ENCODE results near the gene HARS2. TPM values are rescaled to one million over a fixed set of nuclear protein-coding genes. Genes with fewer than 3 reads are reported as not detected.
"Not testable (repeated sequence)": the region's sequence is repeated elsewhere in the genome, so short reads cannot be mapped to it uniquely, and the experiment has no call there.

The HARS2 gene
- total RNA-seq, 6 donors from 2014 or later = 19.7 to 136 (median 24.2) TPM

GRCh38 chr5:140711794-140712193 is 20.5 kb downstream of the HARS2 start:
- Histone ChIP-seq H3K27me3 (no peaks in the 10 kb centered on the region), H3K36me3 (peaks cover 0 to 10% (median 0%) of the 10 kb centered on the region in 4 donors), H3K9me3 (no peaks in the 10 kb centered on the region), H3K27ac (peak overlapping the region in 3 of 4 donors; percentile 82 to 94 (median 87)), H3K4me1 (peaks cover 0 to 7% (median 3%) of the 10 kb centered on the region in 4 donors), H3K4me3 (peak overlapping the region in 2 of 4 donors; percentile 56 to 58)
- TF ChIP-seq, protein P1, sequence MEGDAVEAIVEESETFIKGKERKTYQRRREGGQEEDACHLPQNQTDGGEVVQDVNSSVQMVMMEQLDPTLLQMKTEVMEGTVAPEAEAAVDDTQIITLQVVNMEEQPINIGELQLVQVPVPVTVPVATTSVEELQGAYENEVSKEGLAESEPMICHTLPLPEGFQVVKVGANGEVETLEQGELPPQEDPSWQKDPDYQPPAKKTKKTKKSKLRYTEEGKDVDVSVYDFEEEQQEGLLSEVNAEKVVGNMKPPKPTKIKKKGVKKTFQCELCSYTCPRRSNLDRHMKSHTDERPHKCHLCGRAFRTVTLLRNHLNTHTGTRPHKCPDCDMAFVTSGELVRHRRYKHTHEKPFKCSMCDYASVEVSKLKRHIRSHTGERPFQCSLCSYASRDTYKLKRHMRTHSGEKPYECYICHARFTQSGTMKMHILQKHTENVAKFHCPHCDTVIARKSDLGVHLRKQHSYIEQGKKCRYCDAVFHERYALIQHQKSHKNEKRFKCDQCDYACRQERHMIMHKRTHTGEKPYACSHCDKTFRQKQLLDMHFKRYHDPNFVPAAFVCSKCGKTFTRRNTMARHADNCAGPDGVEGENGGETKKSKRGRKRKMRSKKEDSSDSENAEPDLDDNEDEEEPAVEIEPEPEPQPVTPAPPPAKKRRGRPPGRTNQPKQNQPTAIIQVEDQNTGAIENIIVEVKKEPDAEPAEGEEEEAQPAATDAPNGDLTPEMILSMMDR (IDR thresholded peaks at IDR 0.05) = no peak
- ATAC-seq (ENCODE audit: low FRiP score in 2 of 2) (no peak), DNase-seq (no peak)
- WGBS, 2 donors = 87 to 97% methylated on average over 1 of the region's 1 CpG

DNA sequence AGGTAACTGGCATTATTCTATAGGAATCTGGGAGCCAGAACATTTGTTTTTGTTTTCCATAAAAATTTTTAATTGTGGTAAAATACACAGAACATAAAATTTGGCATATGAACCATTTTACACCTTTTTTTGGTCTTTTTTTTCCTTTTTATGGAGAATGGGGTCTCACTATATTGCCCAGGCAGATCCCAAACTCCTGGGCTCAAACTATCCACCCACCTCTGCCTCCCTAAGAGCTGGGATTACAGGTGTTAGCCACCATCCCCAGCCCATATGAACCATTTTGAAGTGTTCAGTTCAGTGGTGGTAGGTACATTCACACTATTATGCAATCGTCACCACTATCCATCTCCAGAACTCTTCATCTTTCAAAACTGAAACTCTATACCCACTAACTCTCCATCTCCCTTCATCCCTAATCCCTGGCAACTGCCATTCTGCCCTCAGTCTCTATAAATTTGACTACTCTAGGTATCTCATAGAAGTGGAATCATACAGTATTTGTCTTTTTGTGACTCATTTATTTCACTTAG is 22.4 kb downstream of the HARS2 start:
- WGBS, 2 donors = 86 to 92% methylated on average over 1 of the region's 1 CpG
- TF ChIP-seq POLR2AphosphoS5 (IDR thresholded peaks at IDR 0.05) (no peak), EP300 (IDR thresholded peaks at IDR 0.05) (no peak), POLR2A (IDR thresholded peaks at IDR 0.05) (no peak)
- TF ChIP-seq, protein P1 (IDR thresholded peaks at IDR 0.05) = no peak

DNA sequence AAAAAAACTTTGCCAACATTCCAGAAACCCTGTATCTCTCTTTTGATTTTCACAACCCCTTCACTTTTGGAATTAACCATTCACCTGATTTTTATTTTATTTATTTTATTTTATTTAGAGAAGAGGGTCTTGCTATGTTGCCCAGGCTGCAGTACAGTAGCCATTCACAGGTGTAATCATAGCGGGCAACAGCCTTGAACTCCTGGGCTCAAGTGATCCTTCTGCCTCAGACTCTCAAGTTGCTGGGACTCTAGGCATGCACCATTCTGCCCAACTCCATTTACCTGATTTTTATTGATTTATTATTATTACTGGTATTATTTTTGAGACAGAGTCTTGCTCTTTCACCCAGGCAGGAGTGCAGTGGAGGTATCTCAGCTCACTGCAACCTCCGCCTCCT is 25.0 kb downstream of the HARS2 start:
- H3K4me3 ChIP-seq; H3K9me3 ChIP-seq; H3K27ac ChIP-seq; H3K27me3 ChIP-seq; DNase-seq; H3K36me3 ChIP-seq; H3K4me1 ChIP-seq; ATAC-seq (ENCODE audit: low FRiP score in 2 of 2): not testable (repeated sequence)
- WGBS, 2 donors = 92 to 95% methylated on average over 2 of the region's 2 CpGs

More for the DNA sequence above, 22.4 kb downstream of the HARS2 start:
- ATAC-seq (ENCODE audit: low FRiP score in 2 of 2) (no peak), DNase-seq (no peak)
- Histone ChIP-seq H3K4me3 (no peak overlapping the region), H3K4me1 (peaks cover 0 to 7% (median 3%) of the 10 kb centered on the region in 4 donors), H3K27ac (no peak overlapping the region), H3K9me3 (no peaks in the 10 kb centered on the region), H3K27me3 (no peaks in the 10 kb centered on the region), H3K36me3 (no peaks in the 10 kb centered on the region)

DNA sequence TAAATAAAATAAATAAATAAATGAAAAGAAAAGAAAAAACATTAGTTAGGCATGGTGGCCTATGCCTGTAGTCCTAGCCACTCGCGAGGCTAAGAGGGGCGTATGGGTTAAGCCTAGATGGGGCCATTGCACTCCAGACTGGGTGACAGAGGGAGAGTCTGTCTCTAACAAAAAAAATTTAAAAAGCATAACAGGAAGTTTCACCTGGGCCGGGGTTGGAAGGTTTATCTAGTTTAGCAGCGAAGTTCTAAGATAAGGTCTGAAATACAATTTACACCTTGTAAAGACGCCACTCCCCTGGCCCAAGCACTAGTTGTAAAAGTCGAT is 27.0 kb downstream of the HARS2 start:
- Histone ChIP-seq H3K4me1 (peaks cover 0 to 4% (median 0%) of the 10 kb centered on the region in 4 donors), H3K36me3 (no peaks in the 10 kb centered on the region), H3K9me3 (no peaks in the 10 kb centered on the region), H3K27ac (no peak overlapping the region), H3K27me3 (no peaks in the 10 kb centered on the region), H3K4me3 (no peak overlapping the region)
- 79% methylated on average over 7 of the region's 7 CpGs for WGBS, 2 donors
- TF ChIP-seq POLR2AphosphoS5 (IDR thresholded peaks at IDR 0.05) = no peak
- no peak for TF ChIP-seq POLR2A (IDR thresholded peaks at IDR 0.05)
- TF ChIP-seq, protein P1 (IDR thresholded peaks at IDR 0.05) = no peak
- no peak for TF ChIP-seq EP300 (IDR thresholded peaks at IDR 0.05)
- ATAC-seq (ENCODE audit: low FRiP score in 2 of 2) = no peak
- DNase-seq = no peak

GRCh38 chr5:140720738-140721137 is 29.5 kb downstream of the HARS2 start:
- 56 to 63% methylated on average over 6 of the region's 6 CpGs for WGBS, 2 donors
- DNase-seq; H3K36me3 ChIP-seq; H3K27me3 ChIP-seq; ATAC-seq (ENCODE audit: low FRiP score in 2 of 2); H3K4me1 ChIP-seq; H3K27ac ChIP-seq; H3K9me3 ChIP-seq; H3K4me3 ChIP-seq: not testable (repeated sequence)

GRCh38 chr5:140721395-140721794 is 30.1 kb downstream of the HARS2 start:
- not testable (repeated sequence) for H3K27me3 ChIP-seq; H3K9me3 ChIP-seq; H3K27ac ChIP-seq; DNase-seq; H3K4me3 ChIP-seq; H3K36me3 ChIP-seq; ATAC-seq (ENCODE audit: low FRiP score in 2 of 2)
- peaks cover 0 to 12% (median 0%) of the 10 kb centered on the region in 4 donors for H3K4me1 ChIP-seq
- WGBS, 2 donors = 80 to 89% methylated on average over 5 of the region's 5 CpGs

Measured in upper lobe of left lung (tissue), 6 donors.